Caco-2 (cell line): Measurements from ENCODE around the gene SLC19A1. TPM values are rescaled to one million over a fixed set of nuclear protein-coding genes. Genes with fewer than 3 reads are reported as not detected.

ENCODE experiments used
- BruUV-seq: library from RNA; stranded (reverse); fragments of 400-500 nt; replicated peaks from 2 replicates; lab custom pipeline; 2021; lab: Mats Ljungman, UMichigan
- CTCF ChIA-PET: fragments of 300-600 bp; sonication (Branson Sonifier 250); formaldehyde crosslinking; loops from one replicate; lab custom pipeline; 2022; ENCODE audit warnings: antibody characterized with exemption; lab: Charles Lee
- POLR2A ChIA-PET: fragments of 300-600 bp; sonication (Branson Sonifier 250); formaldehyde crosslinking; loops from one replicate; lab custom pipeline; 2022; ENCODE audit warnings: antibody characterized with exemption; lab: Charles Lee
- DNase-seq, 2 experiments: peaks; one replicate each; pipeline versions ENCODE4 v3.0.0 to v3.0.0-alpha.2; 2020 to 2022
- H3K27me3 ChIP-seq: replicated peaks from 2 replicates; pipeline ENCODE4 v1.6.0; 2011; ENCODE audit warnings: low read length; ENCODE audit not compliant: control insufficient read depth, insufficient read depth
- H3K36me3 ChIP-seq: 2 replicates; pipeline ENCODE4 v1.5.1; 2011; ENCODE audit warnings: low read length; ENCODE audit not compliant: control insufficient read depth, insufficient read depth
- H3K4me1 ChIP-seq: fragments of 250-450 bp; sonication (Bioruptor Pico); 2 replicates; pipeline ENCODE4 v1.5.1; 2020; ENCODE audit warnings: mild to moderate bottlenecking
- H3K4me3 ChIP-seq: 2 replicates; pipeline ENCODE4 v1.5.1; 2011; ENCODE audit warnings: low read depth, mild to moderate bottlenecking, control low read depth, low read length
- H3K9me3 ChIP-seq: fragments of 250-450 bp; sonication (Bioruptor Pico); 2 replicates; pipeline ENCODE4 v1.5.1; 2020; ENCODE audit warnings: mild to moderate bottlenecking, moderate library complexity
- H3K27ac Mint-ChIP-seq: one replicate; pipeline ENCODE4 v1.8.0; 2022; ENCODE audit warnings: mixed read lengths; ENCODE audit not compliant: unreplicated experiment
- H3K27me3 Mint-ChIP-seq: one replicate; pipeline ENCODE4 v1.8.0; 2022; ENCODE audit warnings: mixed read lengths; ENCODE audit not compliant: insufficient read depth, unreplicated experiment
- H3K36me3 Mint-ChIP-seq: one replicate; pipeline ENCODE4 v1.8.0; 2022; ENCODE audit warnings: mild to moderate bottlenecking, mixed read lengths; ENCODE audit not compliant: insufficient read depth, unreplicated experiment
- H3K4me1 Mint-ChIP-seq: one replicate; pipeline ENCODE4 v1.8.0; 2022; ENCODE audit warnings: low read depth, mixed read lengths; ENCODE audit not compliant: unreplicated experiment
- H3K4me3 Mint-ChIP-seq: one replicate; pipeline ENCODE4 v1.8.0; 2022; ENCODE audit warnings: mild to moderate bottlenecking, moderate library complexity, mixed read lengths; ENCODE audit not compliant: unreplicated experiment
- H3K9me3 Mint-ChIP-seq: one replicate; pipeline ENCODE4 v1.8.0; 2022; ENCODE audit warnings: mixed read lengths; ENCODE audit not compliant: unreplicated experiment
- CTCF ChIP-seq, 2 experiments: fragments of 200-600 bp in 1 of 2; IDR thresholded peaks; 1 replicate in 1 of 2; 2 replicates in 1 of 2; pipeline versions ENCODE4 v1.5.1 to v1.8.0; 2011 to 2022; ENCODE audit warnings: antibody characterized with exemption in 1 of 2, control low read depth in 1 of 2, inconsistent platforms in 1 of 2, low read depth in 1 of 2, low read length in 1 of 2, mild to moderate bottlenecking in 1 of 2, moderate library complexity in 1 of 2; ENCODE audit not compliant: insufficient read depth in 1 of 2, severe bottlenecking in 1 of 2, unreplicated experiment in 1 of 2
- intact Hi-C: fragments of 100-400 bp; cut with micrococcal nuclease; formaldehyde crosslinking; loops from one replicate; pipeline ENCODE4 v1.10.0; 2022; ENCODE audit not compliant: unreplicated experiment
- total RNA-seq: library from RNA; stranded (reverse); gene quantifications from 2 replicates; pipeline ENCODE4 v1.2.3, GENCODE V29; 2022

The SLC19A1 gene
- total RNA-seq, 1 experiment from 2014 or later, result 45.4 TPM

- no TSS peak for BruUV-seq
- ChIA-PET CTCF (interaction anchor here (0.7 to 3.3 kb wide), 2 partner anchors 12 to 19 kb away, joined by 3 to 10 read pairs; no protein-coding TSS in a partner anchor), POLR2A (no interaction called here)
- H3K9me3 ChIP-seq, result no peaks in the 10 kb centered on the region
- Mint-ChIP-seq H3K27ac (no peak overlapping the region), H3K4me3 (no peak overlapping the region), H3K36me3 (no peaks in the 10 kb centered on the region), H3K27me3 (peaks cover 10% of the 10 kb centered on the region), H3K9me3 (no peaks in the 10 kb centered on the region), H3K4me1 (no peaks in the 10 kb centered on the region)
- intact Hi-C loops, result no loop called here
- TF ChIP-seq CTCF (IDR thresholded peaks at IDR 0.05; ENCODE audit: insufficient read depth in 1 of 2, low read depth in 1 of 2, low read length in 1 of 2, severe bottlenecking in 1 of 2, unreplicated experiment in 1 of 2), result no peak
- no peaks in the 10 kb centered on the region for H3K4me1 ChIP-seq
- no peaks in the 10 kb centered on the region for H3K27me3 ChIP-seq
- no peak for DNase-seq
- no peaks in the 10 kb centered on the region for H3K36me3 ChIP-seq
- H3K4me3 ChIP-seq, result no peak overlapping the region
Measured at GRCh38 chr21:45575304-45575992, 33.2 kb upstream of the SLC19A1 start.

GRCh38 chr21:45574691-45575090 lies 32.5 kb upstream of the SLC19A1 start:
- Histone ChIP-seq H3K4me3 (no peak overlapping the region), H3K36me3 (no peaks in the 10 kb centered on the region), H3K9me3 (no peaks in the 10 kb centered on the region), H3K4me1 (no peaks in the 10 kb centered on the region), H3K27me3 (no peaks in the 10 kb centered on the region)
- no peak for TF ChIP-seq CTCF (IDR thresholded peaks at IDR 0.05; ENCODE audit: insufficient read depth in 1 of 2, low read depth in 1 of 2, low read length in 1 of 2, severe bottlenecking in 1 of 2, unreplicated experiment in 1 of 2)
- Mint-ChIP-seq H3K9me3 (no peaks in the 10 kb centered on the region), H3K27ac (no peak overlapping the region), H3K27me3 (peaks cover 10% of the 10 kb centered on the region), H3K4me3 (no peak overlapping the region), H3K4me1 (no peaks in the 10 kb centered on the region), H3K36me3 (no peaks in the 10 kb centered on the region)
- DNase-seq, result no peak
- no TSS peak for BruUV-seq
- POLR2A ChIA-PET, result no interaction called here
- intact Hi-C loops, result no loop called here
- CTCF ChIA-PET, result interaction anchor here (3.3 kb wide), 1 partner anchor 19 kb away, joined by 10 read pairs; no protein-coding TSS in a partner anchor

GRCh38 chr21:45574081-45574501 lies 31.9 kb upstream of the SLC19A1 start:
- no peak for TF ChIP-seq CTCF (IDR thresholded peaks at IDR 0.05; ENCODE audit: insufficient read depth in 1 of 2, low read depth in 1 of 2, low read length in 1 of 2, severe bottlenecking in 1 of 2, unreplicated experiment in 1 of 2)
- Mint-ChIP-seq H3K4me1 (no peaks in the 10 kb centered on the region), H3K27me3 (peaks cover 10% of the 10 kb centered on the region), H3K9me3 (no peaks in the 10 kb centered on the region), H3K4me3 (no peak overlapping the region), H3K27ac (no peak overlapping the region), H3K36me3 (no peaks in the 10 kb centered on the region)
- ChIA-PET POLR2A (no interaction called here), CTCF (no interaction called here)
- Histone ChIP-seq H3K4me3 (no peak overlapping the region), H3K27me3 (no peaks in the 10 kb centered on the region), H3K4me1 (no peaks in the 10 kb centered on the region), H3K36me3 (no peaks in the 10 kb centered on the region), H3K9me3 (no peaks in the 10 kb centered on the region)
- BruUV-seq, result no TSS peak
- intact Hi-C loops, result no loop called here
- no peak for DNase-seq
